ENCODE results near the gene HYAL3. TPM values are rescaled to one million over a fixed set of nuclear protein-coding genes. Genes with fewer than 3 reads are reported as not detected.
A peak's percentile ranks its signal among the peaks of the same experiment; 100 is the strongest.
"Not testable (repeated sequence)": the region's sequence is repeated elsewhere in the genome, so short reads cannot be mapped to it uniquely, and the experiment has no call there.

HYAL3 gene
- total RNA-seq, 1 donor from 2014 or later = 26.2 TPM

DNA sequence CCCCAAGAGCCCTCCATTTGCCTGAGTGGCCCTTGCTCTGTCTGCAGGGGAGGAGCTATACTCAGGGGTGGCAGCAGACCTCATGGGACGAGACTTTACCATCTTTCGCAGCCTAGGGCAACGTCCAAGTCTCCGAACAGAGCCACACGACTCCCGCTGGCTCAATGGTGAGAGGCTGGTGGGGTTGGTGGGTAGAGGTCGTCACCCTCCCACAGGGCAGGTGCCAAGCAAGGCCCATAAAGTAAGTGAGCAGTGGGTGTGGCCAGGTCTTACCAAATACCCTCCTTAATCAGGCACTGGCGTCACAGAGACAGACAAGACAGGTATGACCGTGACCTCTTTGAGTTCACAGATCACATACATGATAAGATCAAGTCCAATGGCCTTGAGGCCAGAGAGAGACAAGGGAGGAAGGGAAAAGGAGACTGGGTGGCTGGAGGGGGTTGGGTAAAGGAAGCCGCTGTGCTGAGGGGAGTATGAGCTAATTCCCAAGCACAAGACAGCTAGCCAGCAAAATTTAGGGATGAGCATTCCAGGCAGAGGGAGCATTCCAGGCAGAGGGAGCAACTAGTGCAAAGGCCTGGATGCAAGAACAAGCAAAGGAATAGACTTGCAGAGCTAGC is 27.8 kb downstream of the HYAL3 start:
- DNase-seq (ENCODE audit: low read depth in 2 of 2) = no peak

DNA sequence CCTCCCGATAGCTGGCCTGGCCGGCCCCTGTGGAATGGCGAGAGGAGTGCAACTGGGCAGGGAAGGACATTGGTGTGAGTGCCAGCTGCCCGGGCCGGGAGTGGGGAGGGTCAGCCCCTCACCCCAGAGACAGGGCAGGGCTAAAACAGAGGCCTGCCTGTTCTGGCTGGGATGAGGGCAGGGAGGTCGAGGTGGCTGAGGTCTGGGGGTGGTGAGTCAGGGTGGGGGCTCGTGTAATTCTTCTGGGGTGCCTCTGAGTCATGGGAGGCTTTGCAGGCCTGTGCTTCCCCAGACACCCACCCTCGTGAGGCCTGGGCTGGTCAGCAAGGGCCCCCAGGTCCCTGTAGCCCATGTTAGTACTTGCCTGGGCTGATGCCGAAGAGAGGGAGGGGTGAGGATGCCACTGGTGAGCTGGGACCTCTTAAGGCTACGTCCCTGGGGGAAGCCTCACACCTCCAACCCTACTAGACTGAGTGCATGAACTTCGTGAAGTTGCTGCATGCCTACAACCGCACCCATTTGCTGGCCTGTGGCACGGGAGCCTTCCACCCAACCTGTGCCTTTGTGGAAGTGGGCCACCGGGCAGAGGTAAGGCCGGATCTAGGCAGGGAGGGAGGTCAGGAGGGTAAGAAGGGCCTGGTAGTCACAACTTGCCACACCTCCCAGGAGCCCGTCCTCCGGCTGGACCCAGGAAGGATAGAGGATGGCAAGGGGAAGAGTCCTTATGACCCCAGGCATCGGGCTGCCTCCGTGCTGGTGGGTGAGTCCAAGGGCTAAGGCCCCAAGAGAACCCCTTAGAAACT is 28.6 kb downstream of the HYAL3 start:
- no peak for DNase-seq (ENCODE audit: low read depth in 2 of 2)

DNA sequence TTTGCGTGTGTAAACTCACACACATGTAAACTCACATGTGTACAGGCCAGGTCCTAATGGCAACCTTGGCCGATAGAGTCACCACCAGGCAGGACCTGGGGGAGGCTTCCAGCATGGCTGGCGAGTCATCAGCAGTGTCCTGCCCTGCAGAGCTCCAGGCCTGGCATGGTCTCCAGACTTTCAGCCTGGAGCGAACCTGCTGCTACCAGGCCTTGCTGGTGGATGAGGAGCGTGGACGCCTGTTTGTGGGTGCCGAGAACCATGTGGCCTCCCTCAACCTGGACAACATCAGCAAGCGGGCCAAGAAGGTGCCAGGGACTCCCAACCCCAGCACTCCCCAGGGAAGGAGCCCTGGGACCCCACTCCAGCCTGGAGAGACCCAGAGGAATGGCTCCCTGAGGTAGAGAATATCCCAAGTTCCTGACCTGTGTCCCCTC is 29.2 kb downstream of the HYAL3 start:
- DNase-seq (ENCODE audit: low read depth in 2 of 2) = no peak

DNA sequence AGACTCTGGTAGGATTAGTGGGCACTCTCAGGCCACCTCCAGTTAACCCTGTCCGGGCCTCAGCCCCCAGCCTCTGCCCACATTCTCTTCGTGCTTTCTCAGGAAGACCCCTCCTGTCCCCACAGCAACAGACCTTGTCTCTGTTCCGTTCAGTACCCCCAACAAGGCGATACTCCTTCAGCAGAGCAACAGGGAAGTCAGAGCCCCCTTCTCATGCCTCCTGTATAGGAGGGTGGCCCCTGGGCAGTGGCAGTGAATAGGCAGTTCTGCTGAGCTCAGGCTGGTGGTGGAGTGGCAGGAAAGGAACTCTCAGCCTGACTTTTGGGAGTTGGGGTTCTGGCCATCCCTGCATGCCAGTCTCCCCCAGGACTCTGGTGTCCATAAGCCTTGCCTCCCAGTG is 29.7 kb downstream of the HYAL3 start:
- no peak for DNase-seq (ENCODE audit: low read depth in 2 of 2)

DNA sequence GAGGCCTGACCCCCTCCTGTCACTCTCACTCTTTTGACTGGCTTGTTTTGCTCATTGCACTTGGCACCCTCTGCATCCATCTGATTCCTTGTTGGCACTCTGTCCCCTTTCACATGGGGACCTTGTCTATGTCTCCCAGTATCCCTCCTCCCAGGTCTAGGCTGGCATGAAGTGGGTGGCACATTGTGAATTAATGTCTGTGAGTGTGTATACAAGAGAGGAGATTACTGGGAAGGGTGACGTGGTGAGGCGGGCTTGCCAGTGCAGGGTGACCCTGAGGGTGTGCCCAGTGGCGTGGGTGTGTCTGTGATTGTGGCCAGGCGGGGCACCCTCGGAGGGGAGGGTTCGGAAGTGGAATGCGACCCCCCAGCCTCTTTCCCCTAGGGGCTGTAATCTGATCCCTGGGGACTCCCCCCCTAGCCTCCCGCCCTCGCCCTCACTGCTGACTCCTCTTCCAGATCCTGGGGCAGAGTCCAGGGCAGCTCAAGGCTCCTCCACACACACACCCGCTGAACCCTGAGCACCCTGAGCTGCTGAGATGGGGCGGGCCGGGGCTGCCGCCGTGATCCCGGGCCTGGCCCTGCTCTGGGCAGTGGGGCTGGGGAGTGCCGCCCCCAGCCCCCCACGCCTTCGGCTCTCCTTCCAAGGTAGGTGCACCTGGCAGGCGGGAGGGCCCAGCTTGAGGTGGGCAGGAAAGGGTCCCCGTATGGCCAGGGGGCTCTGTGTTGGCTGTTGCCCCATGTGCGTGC is 30.3 kb downstream of the HYAL3 start, which contains the start of gene SEMA3B:
SEMA3B (plus strand) TSS at position 445 of the 749 bp plus-strand sequence; CDS start at position 539, 94 bp downstream.
- no peak for DNase-seq (ENCODE audit: low read depth in 2 of 2)

DNA sequence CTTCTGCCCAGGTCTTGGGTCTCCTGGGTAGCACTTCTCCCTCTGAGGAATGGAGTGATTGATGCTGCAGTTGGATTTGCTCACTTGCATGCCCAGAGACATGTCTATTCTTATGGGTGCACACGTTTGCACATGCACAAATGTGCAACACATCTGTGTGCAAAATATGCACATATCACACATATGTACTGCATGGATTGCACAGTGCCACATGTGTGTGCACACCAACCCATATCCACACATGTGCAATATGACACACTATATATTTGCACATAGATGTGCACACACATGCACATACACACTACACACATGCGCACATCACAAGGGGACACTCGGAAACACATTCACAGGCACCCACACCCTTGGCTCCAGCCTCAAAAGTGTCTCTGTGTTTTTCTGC is 30.9 kb downstream of the HYAL3 start:
- DNase-seq (ENCODE audit: low read depth in 2 of 2) = no peak

DNA sequence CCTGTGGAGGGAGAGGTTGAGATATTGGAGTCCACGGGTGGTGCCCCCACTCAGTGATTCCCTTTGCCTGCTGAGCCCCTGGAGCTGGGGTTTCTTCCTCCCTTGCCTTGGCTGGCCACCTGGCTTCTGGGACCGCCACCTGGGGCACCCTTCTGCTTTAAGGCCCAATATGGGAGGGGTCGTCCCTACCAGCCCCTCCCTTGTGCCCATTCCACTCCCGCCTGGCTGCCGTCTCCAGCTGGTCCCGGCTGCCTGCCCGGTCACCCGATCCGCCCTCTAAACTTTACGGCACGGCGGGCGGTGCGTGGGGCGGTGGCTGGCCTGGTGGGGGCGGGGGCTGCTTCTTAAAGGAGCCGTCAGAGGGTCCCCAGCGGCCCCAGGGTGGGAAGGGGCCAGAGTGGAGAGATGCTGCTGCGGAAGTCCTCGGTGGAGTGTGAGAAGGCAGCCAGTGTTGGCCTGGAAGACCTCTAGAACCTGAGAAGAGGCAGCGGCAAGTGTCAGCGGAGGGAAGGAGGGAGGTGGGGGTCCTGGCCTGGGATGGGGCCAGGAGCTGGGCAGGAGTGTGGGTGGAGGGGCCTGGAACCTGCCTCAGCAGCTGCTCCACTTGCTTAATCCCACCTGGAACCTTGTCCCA is 31.8 kb downstream of the HYAL3 start:
- no peak for DNase-seq (ENCODE audit: low read depth in 2 of 2)

DNA sequence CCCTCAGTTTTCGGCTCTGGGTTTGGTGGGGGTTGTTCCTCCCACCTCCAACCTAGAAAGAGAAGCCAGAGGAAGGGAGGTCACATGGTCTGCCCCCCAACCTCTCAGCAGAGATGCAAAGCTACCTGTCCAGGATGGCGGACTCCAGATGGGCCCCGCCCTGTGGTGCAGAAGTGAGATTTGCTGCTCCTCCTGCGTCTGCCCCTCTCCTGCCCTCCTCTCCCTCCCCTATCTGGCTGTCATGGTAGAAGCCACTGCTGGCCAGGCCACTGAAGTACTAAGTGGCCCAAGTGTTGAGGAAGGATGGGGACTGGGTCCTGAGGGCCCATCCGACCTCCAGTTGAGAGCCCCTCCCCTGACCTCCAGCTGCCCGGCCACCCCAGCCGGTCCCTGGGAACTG is 32.4 kb downstream of the HYAL3 start:
- DNase-seq (ENCODE audit: low read depth in 2 of 2) = no peak

DNA sequence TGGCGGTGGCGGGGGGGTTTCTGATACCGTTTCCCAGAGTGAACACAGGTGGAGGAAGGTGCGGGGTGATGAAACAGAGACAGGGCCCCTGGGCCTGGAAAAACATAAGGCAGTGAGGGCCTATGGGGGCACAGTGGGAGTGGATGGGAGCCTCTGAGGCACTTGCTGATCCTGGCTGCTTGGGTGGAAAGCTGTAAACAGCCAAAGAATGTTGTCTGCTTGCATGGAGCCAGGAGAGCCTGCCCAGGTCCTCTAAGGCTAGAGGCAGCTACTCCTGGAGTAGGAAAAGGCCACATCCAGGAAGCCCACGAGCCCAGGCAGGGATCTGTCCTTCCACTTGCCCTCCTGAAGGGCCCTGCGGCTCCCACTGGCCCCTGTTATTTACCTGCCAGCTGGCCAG is 33.2 kb downstream of the HYAL3 start:
- DNase-seq (ENCODE audit: low read depth in 2 of 2) = no peak

DNA sequence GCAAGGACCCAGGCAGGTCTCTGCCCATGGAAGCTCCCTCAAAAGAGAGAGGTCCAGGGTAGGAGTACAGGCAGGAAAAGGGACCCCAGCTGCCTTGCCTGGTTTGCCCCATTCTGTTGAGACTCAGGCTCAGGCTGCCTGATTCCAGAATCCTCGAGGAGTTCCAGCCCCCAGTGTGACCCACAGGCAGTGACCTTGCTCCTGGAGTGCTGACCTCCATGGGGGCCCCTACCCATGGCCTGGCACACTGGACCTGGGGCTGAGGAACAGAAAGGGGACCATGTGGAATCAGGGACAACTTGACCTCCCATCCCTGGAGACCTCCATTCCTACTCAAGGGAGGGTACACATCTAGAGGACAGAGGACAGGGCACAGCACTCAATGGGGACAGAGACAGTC is 33.6 kb downstream of the HYAL3 start:
- DNase-seq (ENCODE audit: low read depth in 2 of 2) = no peak

DNA sequence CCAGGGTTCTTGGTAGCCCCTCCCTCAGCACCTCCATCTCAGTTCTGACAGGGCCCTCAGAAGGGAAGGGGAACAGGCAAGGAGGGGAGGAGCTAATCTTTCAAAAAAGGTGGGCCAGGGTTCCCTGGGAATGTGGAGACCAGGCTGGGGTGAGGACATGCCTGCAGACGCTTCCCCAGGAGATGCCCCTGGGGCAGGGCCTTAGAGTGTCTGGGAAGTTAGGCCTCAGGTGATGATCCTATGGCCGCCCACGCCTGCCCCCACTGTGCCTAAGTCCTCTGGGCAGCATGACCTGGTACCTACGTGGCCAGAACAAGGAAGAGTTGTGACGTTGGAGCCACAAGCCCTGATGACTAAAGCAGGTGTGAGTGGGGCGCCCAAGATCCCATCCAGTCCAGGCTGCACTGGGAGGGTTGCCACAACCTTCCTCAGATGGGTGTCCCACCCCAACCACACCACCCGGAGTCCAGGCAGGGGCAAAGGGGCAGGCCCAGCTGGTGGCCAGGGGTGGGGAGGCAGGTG is 34.2 kb downstream of the HYAL3 start:
- DNase-seq (ENCODE audit: low read depth in 2 of 2) = no peak

DNA sequence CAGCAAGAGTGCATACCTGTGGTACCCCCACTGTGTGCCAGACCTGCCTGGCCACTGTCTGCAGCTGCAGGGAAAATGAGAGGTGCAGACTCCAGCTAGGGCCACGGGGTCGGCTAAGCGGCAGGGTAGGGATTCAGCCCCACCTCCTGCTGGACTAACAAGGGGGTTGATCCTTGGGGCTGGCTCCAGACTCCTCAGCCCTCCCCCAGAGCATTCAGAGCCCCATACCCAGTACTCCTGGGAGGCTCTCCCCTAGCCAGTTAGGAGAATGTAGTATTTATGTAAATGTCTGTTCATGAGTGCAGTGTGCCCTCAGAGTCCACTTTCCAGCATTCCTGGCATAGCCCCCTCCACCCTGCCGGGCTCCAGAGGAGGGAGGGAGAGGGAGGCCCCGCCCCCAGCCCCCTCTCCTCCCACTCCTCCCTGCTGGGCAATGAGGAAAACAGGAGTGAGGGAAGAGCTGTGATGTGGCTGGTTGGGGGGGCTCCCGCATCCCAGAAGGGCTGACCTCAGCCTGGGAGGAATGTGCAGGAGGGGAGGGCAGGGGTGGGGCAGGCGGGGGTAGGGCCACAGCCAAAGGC is 34.7 kb downstream of the HYAL3 start:
- peak in 1 of 2 donors; percentile 57 for DNase-seq (ENCODE audit: low read depth in 2 of 2)

DNA sequence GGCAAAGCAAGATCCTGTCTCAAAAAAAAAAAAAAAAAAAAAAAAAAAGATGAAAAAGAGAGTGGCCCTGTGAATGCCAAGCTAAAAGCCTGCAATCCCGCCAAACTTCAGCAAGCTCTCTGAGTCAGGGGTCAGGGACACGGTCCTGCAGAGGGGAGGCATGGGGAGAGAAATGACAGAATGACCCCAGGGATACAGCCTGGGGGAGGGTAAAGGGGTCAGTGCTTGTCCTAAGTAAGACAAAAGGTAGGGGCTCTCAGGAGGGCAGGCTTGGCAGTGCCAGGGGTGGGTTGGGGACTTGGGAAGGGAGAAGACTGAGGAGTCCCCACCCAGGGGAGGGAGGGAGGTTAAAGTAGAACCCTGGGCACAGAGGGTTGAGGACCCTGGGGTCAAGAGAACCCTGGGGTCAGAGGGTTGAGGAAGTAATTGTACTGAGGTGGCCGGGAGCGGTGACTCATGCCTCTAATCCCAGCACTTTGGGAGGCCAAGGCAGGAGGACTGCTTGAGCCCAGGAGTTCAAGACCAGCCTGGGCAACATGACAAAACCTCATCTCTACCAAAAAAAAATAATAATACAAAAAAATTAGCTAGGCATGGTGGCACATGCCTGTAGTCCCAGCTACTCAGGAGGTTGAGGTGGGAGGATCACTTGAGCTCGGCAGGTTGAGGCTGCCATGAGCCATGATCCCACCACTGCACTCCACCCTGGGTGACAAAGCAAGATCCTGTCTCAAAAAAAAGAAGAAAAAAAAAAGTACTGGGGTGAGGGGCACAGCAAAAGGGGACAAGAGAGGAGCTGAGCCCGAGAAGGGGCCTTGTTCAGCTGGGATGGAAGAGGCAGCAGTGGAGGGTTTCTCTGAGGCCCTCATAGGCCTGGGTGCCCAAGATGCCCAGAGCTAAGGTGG is 35.5 kb downstream of the HYAL3 start:
- no peak for DNase-seq (ENCODE audit: low read depth in 2 of 2)

DNA sequence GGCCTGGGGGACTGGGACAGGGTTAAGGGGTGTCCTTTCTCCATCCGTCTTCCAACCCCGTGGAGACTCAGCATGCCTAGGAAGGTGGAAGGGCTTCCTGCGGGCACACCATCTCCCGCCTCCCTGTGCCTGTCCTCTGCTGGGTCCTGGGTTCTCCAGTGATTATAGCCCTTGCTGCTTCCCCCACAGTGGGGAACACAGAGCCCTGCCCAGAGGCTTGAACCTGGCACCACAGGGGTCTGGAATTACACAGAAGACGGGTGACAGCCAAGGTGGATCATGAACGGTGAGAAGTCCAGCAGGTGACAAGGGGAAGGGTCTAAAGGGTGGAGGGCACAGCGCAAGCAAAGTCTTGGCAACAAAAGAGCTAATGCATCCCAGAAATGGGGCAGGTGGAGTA is 36.4 kb downstream of the HYAL3 start:
- no peak for DNase-seq (ENCODE audit: low read depth in 2 of 2)

DNA sequence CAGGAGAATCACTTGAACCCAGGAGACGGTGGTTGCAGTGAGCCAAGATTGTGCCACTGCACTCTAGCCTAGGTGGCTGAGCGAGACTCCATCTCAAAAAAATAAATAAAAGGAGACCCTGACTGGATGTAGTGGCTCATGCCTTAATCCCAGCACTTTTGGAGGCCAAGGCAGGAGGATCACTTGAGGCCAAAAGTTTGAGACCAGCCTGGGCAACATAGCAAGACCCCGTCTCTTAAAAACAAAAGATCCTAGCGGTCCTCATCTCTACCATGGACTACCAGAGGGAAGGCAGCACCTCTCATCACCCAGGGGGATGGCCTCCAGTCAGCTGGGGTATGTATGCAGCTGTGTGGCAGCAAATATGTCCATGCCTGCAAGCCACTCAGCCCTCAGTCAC is 37.0 kb downstream of the HYAL3 start:
- not testable (repeated sequence) for DNase-seq (ENCODE audit: low read depth in 2 of 2)

DNA sequence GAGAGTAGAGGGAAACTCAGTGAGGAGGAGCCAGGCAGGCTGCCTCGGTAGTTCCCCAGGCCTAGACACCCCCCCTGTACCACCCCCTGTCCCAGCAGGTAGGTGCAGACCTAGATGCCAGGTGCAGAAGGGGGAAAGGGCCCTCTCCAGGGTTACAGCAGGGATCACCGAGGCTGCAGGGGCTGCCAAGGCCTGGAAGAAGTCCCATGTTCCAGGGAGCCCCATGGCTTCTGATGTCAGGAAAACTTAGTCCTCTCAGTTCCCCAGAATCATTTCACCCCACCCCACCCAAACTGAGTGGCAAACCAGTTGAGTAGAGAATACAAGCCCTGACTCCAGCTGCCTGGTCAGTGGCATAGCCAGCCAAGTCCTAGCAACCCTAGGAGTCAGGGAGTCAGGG is 37.7 kb downstream of the HYAL3 start:
- no peak for DNase-seq (ENCODE audit: low read depth in 2 of 2)

DNA sequence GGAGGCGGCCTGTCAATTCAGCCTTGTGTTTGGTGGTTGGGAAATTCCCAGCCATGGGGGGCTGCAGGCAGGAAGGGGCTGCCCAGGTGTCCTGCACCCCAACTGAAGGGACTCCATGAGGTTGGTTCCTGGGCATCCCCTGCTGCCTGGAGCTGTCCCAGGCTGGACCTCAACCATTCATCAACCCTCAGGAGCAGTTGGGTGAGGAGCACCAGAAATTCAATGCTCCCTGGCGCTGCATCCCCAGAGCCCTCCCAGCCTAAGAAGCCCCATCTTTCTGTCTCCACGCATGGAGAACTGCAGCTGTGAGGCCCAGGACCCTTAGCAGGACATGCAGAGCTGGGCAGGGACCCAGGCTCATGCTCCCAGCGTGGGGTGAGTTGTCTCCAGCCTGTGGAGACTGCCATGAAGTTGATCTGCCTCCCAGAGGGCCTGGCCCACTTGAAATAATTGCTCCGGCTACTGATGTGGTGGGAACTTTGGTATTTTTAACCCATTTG is 38.2 kb downstream of the HYAL3 start:
- DNase-seq (ENCODE audit: low read depth in 2 of 2) = no peak

DNA sequence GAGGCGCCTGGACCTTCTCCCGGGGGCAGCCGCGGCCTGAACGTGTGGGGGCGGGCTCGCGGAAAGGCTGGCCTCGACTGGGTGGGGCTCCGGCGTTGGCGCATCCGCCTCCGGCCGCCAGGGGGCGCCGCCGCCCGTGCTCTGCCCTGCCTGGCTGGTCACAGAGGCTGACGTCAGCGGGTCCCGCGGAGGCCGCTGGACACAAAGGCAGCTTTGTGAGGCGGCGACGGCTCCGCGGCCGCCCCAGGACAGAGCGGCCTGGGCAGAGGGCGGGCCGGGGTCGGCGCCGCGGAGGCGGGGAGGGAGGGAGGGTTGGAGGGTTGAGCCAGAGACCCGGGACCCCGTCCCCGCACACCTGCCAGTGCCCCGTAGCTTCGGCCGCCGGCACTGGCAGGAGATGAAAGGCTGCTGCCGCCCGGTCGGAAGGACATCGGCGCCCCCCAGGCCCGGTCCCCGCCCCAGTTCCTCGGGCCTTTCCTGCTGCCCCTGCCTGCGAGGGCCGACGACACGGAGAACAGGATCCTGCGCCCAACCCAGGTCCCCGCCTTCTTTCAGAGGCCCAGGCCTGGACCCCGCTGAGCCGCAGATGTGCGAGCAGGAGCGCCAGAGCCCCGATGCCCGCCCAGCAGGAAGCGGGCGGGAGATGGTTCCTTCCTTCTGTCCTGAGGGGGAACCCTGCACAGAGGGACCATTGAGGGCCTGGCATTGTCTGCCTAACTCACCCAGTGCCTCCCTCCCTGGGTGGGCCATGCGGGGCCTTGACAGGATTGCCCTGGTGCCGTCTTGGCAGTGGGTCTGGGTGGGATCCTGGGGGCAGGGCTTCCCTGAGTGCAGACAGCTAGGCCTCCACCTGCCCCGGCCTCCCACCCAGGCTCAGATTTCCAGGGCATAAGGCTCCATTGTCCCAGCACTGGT is 38.9 kb downstream of the HYAL3 start:
- DNase-seq (ENCODE audit: low read depth in 2 of 2) = peak; percentile 93 to 96

DNA sequence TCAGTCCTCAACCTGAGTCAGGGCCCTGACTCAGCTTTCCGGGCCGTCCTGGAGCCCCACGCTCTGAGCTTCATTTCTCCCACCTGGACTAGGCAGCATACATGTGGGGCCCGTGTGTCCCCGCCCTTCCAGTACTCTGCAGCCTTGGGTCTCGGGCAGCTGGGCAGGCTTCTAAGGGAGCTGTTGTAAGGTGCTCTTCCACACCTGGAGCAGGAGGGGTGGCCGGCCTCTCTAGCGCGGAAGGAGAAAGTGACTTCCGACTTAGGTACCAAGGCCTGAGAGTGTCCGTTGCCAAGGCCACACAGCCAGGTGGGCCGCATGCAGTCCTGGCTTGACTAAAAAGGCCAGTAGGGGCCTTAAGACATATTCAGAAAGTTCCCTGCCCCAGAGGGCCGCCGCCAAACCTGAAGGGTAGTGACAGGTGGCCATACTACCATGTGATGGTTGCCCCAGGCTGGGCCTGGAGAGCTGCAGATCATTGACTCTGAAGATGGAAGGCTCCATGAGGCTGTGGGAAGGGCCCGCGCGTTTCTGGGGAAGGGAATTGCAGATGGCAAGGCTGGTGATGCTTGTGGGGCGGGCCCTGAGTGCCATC is 39.7 kb downstream of the HYAL3 start:
- DNase-seq (ENCODE audit: low read depth in 2 of 2) = no peak
